GM12878 (cell line): ENCODE measurements around the gene SHANK3.

Experiments
- CHD4 ChIP-seq: fragments of 200-600 bp; sonication (generic); IDR thresholded peaks from 2 replicates; pipeline ENCODE4 v1.6.1; 2016; ENCODE audit warnings: mild to moderate bottlenecking
- JUND ChIP-seq: IDR thresholded peaks from 2 replicates; pipeline ENCODE4 v1.6.1; 2012; ENCODE audit warnings: low read depth, mild to moderate bottlenecking, low read length, improper control_type of control experiment, moderate library complexity
- POLR2A ChIP-seq: IDR thresholded peaks from 2 replicates; pipeline ENCODE4 v1.6.1; 2011; ENCODE audit warnings: low read depth, mild to moderate bottlenecking, low read length

GRCh38 chr22:50677493-50678217 lies 5.0 kb downstream of the SHANK3 start:
- TF ChIP-seq JUND (no peak), CHD4 (no peak), POLR2A (no peak)
